Nephron progenitor cell (in vitro differentiated cells): ENCODE measurements around the gene C12orf57.

ENCODE experiments used
- DNase-seq: peaks from one replicate; pipeline ENCODE4 v3.0.0; 2021
- H3K27ac Mint-ChIP-seq: 2 replicates; pipeline ENCODE4 v1.8.0; 2021; ENCODE audit warnings: mild to moderate bottlenecking, moderate library complexity, mixed read lengths
- H3K27me3 Mint-ChIP-seq: 2 replicates; pipeline ENCODE4 v1.8.0; 2021; ENCODE audit warnings: mild to moderate bottlenecking, low read depth, mixed read lengths; ENCODE audit not compliant: poor library complexity
- H3K36me3 Mint-ChIP-seq: 2 replicates; pipeline ENCODE4 v1.8.0; 2021; ENCODE audit warnings: low read depth, mixed read lengths
- H3K4me1 Mint-ChIP-seq: 2 replicates; pipeline ENCODE4 v1.8.0; 2021; ENCODE audit warnings: mixed read lengths
- H3K4me3 Mint-ChIP-seq: 2 replicates; pipeline ENCODE4 v1.8.0; 2021; ENCODE audit warnings: mild to moderate bottlenecking, moderate library complexity, mixed read lengths
- H3K9me3 Mint-ChIP-seq: 2 replicates; pipeline ENCODE4 v1.8.0; 2021; ENCODE audit warnings: mild to moderate bottlenecking, moderate library complexity, mixed read lengths
- TF ChIP-seq, protein P1 (sequence below): fragments of 200-600 bp; sonication (generic); IDR thresholded peaks from 2 replicates; pipeline ENCODE4 v1.5.0; 2021; ENCODE audit warnings: antibody characterized with exemption

The C12orf57 gene

GRCh38 chr12:6950811-6951540 lies 7.2 kb downstream of the C12orf57 start, which contains the start of gene PTPN6:
Gene PTPN6 (plus strand): TSS chr12:6951356. CDS start chr12:6951513, 157 bp downstream.
- Mint-ChIP-seq H3K36me3 (no peaks in the 10 kb centered on the region), H3K27ac (no peak within 1 kb of the TSS), H3K4me1 (peaks cover 46% of the 10 kb centered on the region), H3K4me3 (no peak within 1 kb of the TSS), H3K9me3 (no peaks in the 10 kb centered on the region), H3K27me3 (no peaks in the 10 kb centered on the region)
- DNase-seq, result no peak
- TF ChIP-seq, protein P1, sequence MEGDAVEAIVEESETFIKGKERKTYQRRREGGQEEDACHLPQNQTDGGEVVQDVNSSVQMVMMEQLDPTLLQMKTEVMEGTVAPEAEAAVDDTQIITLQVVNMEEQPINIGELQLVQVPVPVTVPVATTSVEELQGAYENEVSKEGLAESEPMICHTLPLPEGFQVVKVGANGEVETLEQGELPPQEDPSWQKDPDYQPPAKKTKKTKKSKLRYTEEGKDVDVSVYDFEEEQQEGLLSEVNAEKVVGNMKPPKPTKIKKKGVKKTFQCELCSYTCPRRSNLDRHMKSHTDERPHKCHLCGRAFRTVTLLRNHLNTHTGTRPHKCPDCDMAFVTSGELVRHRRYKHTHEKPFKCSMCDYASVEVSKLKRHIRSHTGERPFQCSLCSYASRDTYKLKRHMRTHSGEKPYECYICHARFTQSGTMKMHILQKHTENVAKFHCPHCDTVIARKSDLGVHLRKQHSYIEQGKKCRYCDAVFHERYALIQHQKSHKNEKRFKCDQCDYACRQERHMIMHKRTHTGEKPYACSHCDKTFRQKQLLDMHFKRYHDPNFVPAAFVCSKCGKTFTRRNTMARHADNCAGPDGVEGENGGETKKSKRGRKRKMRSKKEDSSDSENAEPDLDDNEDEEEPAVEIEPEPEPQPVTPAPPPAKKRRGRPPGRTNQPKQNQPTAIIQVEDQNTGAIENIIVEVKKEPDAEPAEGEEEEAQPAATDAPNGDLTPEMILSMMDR, result no peak

DNA sequence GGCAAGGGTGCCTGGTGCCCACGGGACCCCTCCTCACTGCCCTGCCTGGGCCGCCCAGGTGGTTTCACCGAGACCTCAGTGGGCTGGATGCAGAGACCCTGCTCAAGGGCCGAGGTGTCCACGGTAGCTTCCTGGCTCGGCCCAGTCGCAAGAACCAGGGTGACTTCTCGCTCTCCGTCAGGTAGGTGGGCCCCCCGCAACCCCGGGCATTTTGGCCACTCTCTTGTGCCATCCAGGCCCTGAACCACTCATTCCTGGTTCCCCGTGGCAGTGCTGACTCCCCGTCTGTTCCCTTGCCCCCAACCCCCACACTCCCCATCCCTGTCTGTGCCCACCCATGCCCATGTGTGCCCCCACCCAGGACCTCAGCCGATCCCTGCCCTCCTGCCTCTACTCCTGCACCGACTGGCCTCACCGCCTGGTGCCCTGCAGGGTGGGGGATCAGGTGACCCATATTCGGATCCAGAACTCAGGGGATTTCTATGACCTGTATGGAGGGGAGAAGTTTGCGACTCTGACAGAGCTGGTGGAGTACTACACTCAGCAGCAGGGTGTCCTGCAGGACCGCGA lies 7.8 kb downstream of the C12orf57 start:
- Mint-ChIP-seq H3K4me3 (no peak overlapping the region), H3K27me3 (no peaks in the 10 kb centered on the region), H3K27ac (no peak overlapping the region), H3K4me1 (peaks cover 46% of the 10 kb centered on the region), H3K9me3 (no peaks in the 10 kb centered on the region), H3K36me3 (no peaks in the 10 kb centered on the region)
- no peak for DNase-seq
- TF ChIP-seq, protein P1, result no peak

DNA sequence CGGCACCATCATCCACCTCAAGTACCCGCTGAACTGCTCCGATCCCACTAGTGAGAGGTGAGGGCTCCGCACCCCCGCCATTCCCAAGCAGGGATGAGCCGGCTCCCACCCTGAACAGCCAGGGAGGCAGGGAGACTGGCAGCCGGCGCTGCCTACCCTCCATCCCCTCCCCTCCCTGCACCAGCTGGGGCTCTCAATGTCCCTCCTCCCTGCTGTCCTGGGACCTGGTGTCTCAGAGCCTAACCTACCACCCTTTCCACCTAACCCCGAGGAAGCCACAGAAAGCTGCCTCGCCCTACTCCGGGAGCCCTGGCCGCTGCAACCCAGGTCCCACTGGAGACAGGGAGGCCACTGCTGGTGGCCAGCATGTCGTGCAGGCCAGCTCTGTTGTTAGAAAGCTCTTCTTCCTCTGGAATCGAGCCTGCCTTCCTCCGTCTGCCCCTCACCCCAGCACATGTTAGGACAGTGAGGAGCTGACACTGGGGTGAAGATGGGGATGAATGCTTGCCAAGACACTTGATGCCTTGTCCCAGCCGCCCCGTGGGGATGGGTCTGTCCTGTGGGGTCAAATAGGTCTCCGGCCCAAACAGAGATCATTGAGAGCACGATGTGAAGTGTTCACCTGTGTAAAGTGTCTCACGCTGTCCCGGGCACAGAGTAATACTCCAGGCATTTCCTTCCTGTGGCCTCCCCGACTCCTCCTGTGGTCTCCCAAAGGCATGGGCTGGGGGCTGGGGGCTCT lies 8.5 kb downstream of the C12orf57 start:
- Mint-ChIP-seq H3K9me3 (no peaks in the 10 kb centered on the region), H3K27me3 (no peaks in the 10 kb centered on the region), H3K27ac (no peak overlapping the region), H3K4me3 (no peak overlapping the region), H3K36me3 (no peaks in the 10 kb centered on the region), H3K4me1 (peaks cover 46% of the 10 kb centered on the region)
- no peak for DNase-seq
- TF ChIP-seq, protein P1, result no peak

DNA sequence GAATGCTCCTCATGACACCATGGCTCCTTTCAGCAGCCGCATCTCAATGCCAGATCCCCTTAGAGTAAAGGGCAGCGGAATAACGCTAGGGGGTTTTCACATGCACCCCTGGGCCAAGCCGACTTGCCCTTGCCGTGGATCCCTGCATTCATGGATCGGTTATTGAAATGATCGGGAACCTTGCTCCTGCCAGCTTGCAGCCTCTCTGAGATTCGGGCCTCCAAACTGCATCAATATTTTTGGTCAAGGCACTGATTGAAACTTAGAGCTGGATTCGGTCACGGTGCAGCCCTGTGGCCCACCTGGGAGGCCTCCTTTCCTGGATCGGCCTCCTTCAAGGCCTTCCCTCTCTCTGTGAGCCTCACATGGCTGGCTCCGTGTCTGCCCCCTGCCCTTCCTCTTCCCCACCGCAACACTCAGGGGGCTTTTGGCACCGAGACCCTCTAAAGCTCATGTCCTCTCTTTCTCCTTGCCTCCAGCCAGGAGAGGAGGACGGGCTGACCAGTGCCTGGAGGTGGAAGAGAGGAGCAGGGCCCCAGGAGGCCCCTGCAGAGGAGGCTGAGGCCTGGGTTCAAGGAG lies 9.1 kb downstream of the C12orf57 start:
- TF ChIP-seq, protein P1, result no peak
- no peak overlapping the region for H3K4me3 Mint-ChIP-seq
- peaks cover 47% of the 10 kb centered on the region for H3K4me1 Mint-ChIP-seq
- H3K27me3 Mint-ChIP-seq, result peaks cover 2% of the 10 kb centered on the region
- H3K36me3 Mint-ChIP-seq, result no peaks in the 10 kb centered on the region
- H3K9me3 Mint-ChIP-seq, result no peaks in the 10 kb centered on the region
- DNase-seq, result no peak
- H3K27ac Mint-ChIP-seq, result peak overlapping the region; percentile 45

GRCh38 chr12:6953442-6954315 lies 9.9 kb downstream of the C12orf57 start:
- H3K4me3 Mint-ChIP-seq, result no peak overlapping the region
- TF ChIP-seq, protein P1, result no peak
- H3K27ac Mint-ChIP-seq, result peak overlapping the region; percentile 45
- peaks cover 2% of the 10 kb centered on the region for H3K27me3 Mint-ChIP-seq
- H3K9me3 Mint-ChIP-seq, result no peaks in the 10 kb centered on the region
- H3K36me3 Mint-ChIP-seq, result no peaks in the 10 kb centered on the region
- peaks cover 53% of the 10 kb centered on the region for H3K4me1 Mint-ChIP-seq
- DNase-seq, result no peak
